ENCODE measurements around the gene ERP27. TPM values are rescaled to one million over a fixed set of nuclear protein-coding genes. Genes with fewer than 3 reads are reported as not detected.

Gene ERP27
- total and polyA plus RNA-seq, 2 of the 8 experiments (the other 6 are each of a cell fraction or from before 2014, with no cell fraction given): not detected

DNA sequence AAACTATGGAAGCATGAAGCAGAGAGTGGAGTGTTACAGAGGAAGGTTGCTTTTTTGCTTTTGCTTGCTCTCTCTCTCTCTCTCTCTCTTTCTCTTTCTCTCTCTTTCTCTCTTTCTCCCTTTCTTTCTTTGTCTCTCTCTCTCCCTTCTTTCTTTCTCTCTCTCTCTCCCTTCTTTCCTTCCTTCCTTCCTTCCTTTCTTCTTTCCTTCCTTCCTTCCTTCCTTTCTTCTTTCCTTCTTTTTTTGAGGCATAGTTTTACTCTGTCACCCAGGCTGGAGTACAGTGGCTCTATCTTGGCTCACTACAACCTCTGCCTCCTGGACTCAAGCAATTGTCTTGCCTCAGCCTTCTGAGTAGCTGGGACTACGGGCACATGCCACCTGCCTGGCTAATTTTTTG is 15.4 kb upstream of the ERP27 start (continued):
- TF ChIP-seq, protein P1, sequence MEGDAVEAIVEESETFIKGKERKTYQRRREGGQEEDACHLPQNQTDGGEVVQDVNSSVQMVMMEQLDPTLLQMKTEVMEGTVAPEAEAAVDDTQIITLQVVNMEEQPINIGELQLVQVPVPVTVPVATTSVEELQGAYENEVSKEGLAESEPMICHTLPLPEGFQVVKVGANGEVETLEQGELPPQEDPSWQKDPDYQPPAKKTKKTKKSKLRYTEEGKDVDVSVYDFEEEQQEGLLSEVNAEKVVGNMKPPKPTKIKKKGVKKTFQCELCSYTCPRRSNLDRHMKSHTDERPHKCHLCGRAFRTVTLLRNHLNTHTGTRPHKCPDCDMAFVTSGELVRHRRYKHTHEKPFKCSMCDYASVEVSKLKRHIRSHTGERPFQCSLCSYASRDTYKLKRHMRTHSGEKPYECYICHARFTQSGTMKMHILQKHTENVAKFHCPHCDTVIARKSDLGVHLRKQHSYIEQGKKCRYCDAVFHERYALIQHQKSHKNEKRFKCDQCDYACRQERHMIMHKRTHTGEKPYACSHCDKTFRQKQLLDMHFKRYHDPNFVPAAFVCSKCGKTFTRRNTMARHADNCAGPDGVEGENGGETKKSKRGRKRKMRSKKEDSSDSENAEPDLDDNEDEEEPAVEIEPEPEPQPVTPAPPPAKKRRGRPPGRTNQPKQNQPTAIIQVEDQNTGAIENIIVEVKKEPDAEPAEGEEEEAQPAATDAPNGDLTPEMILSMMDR (IDR thresholded peaks at IDR 0.05; ENCODE audit: control extremely low read depth in 1 of 3, insufficient read depth in 1 of 3, low read depth in 1 of 3, low read length in 3 of 3): no peak
- no peak for TF ChIP-seq JUND (IDR thresholded peaks at IDR 0.05; ENCODE audit: low read length)
- TF ChIP-seq FOSL1 (IDR thresholded peaks at IDR 0.05; ENCODE audit: insufficient read depth, low read depth, low read length): no peak
- no peak for TF ChIP-seq BCL11A (IDR thresholded peaks at IDR 0.05; ENCODE audit: low read depth in 2 of 2, low read length in 2 of 2)
- TF ChIP-seq CTBP2 (IDR thresholded peaks at IDR 0.05; ENCODE audit: borderline replicate concordance, insufficient read depth, insufficient read length, low read length): no peak

Measured in H1 (cell line).